ENCODE measurements around the gene ZNF639. TPM values are rescaled to one million over a fixed set of nuclear protein-coding genes. Genes with fewer than 3 reads are reported as not detected.
A peak's percentile ranks its signal among the peaks of the same experiment; 100 is the strongest.

Gene ZNF639
- total and polyA plus RNA-seq, 9 of the 15 experiments (the other 6 are each of a cell fraction or from before 2014, with no cell fraction given), result 17.6 to 88.1 (median 53.7) TPM

DNA sequence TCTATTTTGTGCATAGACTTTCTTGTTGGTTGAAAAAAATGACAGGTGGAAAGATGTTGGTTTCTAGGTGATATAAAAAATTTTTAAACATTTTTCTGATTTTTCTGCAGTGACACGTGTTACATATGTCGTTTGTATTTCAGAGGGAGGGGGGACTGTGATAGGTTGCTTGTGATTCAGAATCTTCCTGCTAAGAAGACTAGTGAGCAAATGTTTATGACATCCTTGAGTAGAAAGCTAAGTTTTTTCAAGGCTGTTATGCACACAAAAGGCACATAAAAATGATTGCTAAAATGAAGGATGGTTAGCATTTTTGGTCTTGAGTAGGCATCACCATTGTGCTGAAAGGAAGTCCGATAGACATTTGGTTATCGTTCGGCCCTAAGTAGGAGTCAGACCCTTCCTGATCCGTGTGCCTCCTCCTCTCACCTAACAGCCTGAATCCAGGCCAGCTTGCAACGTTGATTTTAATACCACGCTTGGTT lies 1.5 kb downstream of the ZNF639 start (continued):
- TF ChIP-seq, protein P1, sequence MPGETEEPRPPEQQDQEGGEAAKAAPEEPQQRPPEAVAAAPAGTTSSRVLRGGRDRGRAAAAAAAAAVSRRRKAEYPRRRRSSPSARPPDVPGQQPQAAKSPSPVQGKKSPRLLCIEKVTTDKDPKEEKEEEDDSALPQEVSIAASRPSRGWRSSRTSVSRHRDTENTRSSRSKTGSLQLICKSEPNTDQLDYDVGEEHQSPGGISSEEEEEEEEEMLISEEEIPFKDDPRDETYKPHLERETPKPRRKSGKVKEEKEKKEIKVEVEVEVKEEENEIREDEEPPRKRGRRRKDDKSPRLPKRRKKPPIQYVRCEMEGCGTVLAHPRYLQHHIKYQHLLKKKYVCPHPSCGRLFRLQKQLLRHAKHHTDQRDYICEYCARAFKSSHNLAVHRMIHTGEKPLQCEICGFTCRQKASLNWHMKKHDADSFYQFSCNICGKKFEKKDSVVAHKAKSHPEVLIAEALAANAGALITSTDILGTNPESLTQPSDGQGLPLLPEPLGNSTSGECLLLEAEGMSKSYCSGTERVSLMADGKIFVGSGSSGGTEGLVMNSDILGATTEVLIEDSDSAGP (CRISPR knock-in tag; IDR thresholded peaks at IDR 0.05), result no peak
- TF ChIP-seq POLR2H (tag; IDR thresholded peaks at IDR 0.05; ENCODE audit: low read depth) (0 out of 2 replicates have a peak, but pooled peaks have one; percentile 56), ZNF12 (CRISPR knock-in tag; IDR thresholded peaks at IDR 0.05) (no peak), PHTF2 (CRISPR knock-in tag; IDR thresholded peaks at IDR 0.05) (no peak), E2F3 (CRISPR knock-in tag; IDR thresholded peaks at IDR 0.05) (no peak), ZNF311 (CRISPR knock-in tag; IDR thresholded peaks at IDR 0.05) (no peak), U2AF2 (optimal IDR thresholded peaks at IDR 0.05; ENCODE audit: low read depth, low read length) (no peak), POLR2G (IDR thresholded peaks at IDR 0.05; ENCODE audit: low read depth, low read length) (no peak), EZH2 (IDR thresholded peaks at IDR 0.05; ENCODE audit: borderline replicate concordance, low read depth, low read length) (no peak), ZNF668 (CRISPR knock-in tag; IDR thresholded peaks at IDR 0.05) (no peak), ZNF77 (CRISPR knock-in tag; IDR thresholded peaks at IDR 0.05) (no peak), DACH1 (IDR thresholded peaks at IDR 0.05; ENCODE audit: partially characterized antibody) (no peak)
- TF ChIP-seq, protein P2, sequence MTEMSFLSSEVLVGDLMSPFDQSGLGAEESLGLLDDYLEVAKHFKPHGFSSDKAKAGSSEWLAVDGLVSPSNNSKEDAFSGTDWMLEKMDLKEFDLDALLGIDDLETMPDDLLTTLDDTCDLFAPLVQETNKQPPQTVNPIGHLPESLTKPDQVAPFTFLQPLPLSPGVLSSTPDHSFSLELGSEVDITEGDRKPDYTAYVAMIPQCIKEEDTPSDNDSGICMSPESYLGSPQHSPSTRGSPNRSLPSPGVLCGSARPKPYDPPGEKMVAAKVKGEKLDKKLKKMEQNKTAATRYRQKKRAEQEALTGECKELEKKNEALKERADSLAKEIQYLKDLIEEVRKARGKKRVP (CRISPR knock-in tag; IDR thresholded peaks at IDR 0.05), result 0 out of 2 replicates have a peak, but pooled peaks have one; percentile 24
- TF ChIP-seq, protein P3, sequence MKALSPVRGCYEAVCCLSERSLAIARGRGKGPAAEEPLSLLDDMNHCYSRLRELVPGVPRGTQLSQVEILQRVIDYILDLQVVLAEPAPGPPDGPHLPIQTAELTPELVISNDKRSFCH (CRISPR knock-in tag; IDR thresholded peaks at IDR 0.05), result no peak
- TF ChIP-seq, protein P3 (tag; IDR thresholded peaks at IDR 0.05), result 0 out of 2 replicates have a peak, but pooled peaks have one; percentile 30
- TF ChIP-seq, protein P4, sequence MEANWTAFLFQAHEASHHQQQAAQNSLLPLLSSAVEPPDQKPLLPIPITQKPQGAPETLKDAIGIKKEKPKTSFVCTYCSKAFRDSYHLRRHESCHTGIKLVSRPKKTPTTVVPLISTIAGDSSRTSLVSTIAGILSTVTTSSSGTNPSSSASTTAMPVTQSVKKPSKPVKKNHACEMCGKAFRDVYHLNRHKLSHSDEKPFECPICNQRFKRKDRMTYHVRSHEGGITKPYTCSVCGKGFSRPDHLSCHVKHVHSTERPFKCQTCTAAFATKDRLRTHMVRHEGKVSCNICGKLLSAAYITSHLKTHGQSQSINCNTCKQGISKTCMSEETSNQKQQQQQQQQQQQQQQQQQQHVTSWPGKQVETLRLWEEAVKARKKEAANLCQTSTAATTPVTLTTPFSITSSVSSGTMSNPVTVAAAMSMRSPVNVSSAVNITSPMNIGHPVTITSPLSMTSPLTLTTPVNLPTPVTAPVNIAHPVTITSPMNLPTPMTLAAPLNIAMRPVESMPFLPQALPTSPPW (CRISPR knock-in tag; IDR thresholded peaks at IDR 0.05), result 0 out of 2 replicates have a peak, but pooled peaks have one; percentile 14
- TF ChIP-seq, protein P5, sequence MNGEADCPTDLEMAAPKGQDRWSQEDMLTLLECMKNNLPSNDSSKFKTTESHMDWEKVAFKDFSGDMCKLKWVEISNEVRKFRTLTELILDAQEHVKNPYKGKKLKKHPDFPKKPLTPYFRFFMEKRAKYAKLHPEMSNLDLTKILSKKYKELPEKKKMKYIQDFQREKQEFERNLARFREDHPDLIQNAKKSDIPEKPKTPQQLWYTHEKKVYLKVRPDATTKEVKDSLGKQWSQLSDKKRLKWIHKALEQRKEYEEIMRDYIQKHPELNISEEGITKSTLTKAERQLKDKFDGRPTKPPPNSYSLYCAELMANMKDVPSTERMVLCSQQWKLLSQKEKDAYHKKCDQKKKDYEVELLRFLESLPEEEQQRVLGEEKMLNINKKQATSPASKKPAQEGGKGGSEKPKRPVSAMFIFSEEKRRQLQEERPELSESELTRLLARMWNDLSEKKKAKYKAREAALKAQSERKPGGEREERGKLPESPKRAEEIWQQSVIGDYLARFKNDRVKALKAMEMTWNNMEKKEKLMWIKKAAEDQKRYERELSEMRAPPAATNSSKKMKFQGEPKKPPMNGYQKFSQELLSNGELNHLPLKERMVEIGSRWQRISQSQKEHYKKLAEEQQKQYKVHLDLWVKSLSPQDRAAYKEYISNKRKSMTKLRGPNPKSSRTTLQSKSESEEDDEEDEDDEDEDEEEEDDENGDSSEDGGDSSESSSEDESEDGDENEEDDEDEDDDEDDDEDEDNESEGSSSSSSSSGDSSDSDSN (IDR thresholded peaks at IDR 0.05; ENCODE audit: borderline replicate concordance in 1 of 2, low read depth in 2 of 2, low read length in 2 of 2), result peak in 1 of 2 experiments; percentile 23; a peak in 1 of 4 replicates

Data from K562 (cell line).